WTC11 (cell line): ENCODE results near the gene MNT. TPM values are rescaled to one million over a fixed set of nuclear protein-coding genes. Genes with fewer than 3 reads are reported as not detected.

Experiments used
- ATAC-seq: fragments of 200-7000 bp; cut with Tn5 transposase; 2 replicates; pipeline ENCODE4 v1.10.0; 2021; ENCODE audit warnings: mild to moderate bottlenecking, moderate library complexity
- CTCF ChIA-PET: fragments of 300-600 bp; sonication (Branson Sonifier 250); formaldehyde crosslinking; loops from one replicate; lab custom pipeline; 2021; ENCODE audit warnings: antibody characterized with exemption; lab: Charles Lee
- POLR2A ChIA-PET: fragments of 350-600 bp; sonication (Branson Sonifier 250); formaldehyde crosslinking; loops from one replicate; lab custom pipeline; 2021; ENCODE audit warnings: antibody characterized with exemption; lab: Charles Lee
- DNase-seq: peaks from one replicate; pipeline ENCODE4 v3.0.0; 2021; ENCODE audit warnings: low spot score
- H3K27ac Mint-ChIP-seq: 2 replicates; pipeline ENCODE4 v1.8.0; 2021; ENCODE audit warnings: mixed read lengths
- H3K27me3 Mint-ChIP-seq: 2 replicates; pipeline ENCODE4 v1.8.0; 2021; ENCODE audit warnings: low read depth, mild to moderate bottlenecking, moderate library complexity, mixed read lengths
- H3K36me3 Mint-ChIP-seq: 2 replicates; pipeline ENCODE4 v1.8.0; 2021; ENCODE audit warnings: mixed read lengths
- H3K4me1 Mint-ChIP-seq: 2 replicates; pipeline ENCODE4 v1.8.0; 2022; ENCODE audit warnings: mixed read lengths
- H3K4me3 Mint-ChIP-seq: 2 replicates; pipeline ENCODE4 v1.8.0; 2021; ENCODE audit warnings: mild to moderate bottlenecking, moderate library complexity, mixed read lengths
- H3K9me3 Mint-ChIP-seq: 2 replicates; pipeline ENCODE4 v1.8.0; 2021; ENCODE audit warnings: mixed read lengths
- CREB1 ChIP-seq: sonication (generic); formaldehyde crosslinking; IDR thresholded peaks from 2 replicates; pipeline ENCODE4 v1.8.0; 2023; ENCODE audit warnings: mild to moderate bottlenecking, missing genetic modification reagents
- EMX1 ChIP-seq: fragments of 250-450 bp; sonication (Bioruptor Pico); IDR thresholded peaks from 2 replicates; pipeline ENCODE4 v1.8.0; 2021; ENCODE audit warnings: mild to moderate bottlenecking
- ESRRA ChIP-seq: sonication (generic); formaldehyde crosslinking; IDR thresholded peaks from 2 replicates; pipeline ENCODE4 v1.8.1; 2022; ENCODE audit warnings: mild to moderate bottlenecking, missing genetic modification reagents, borderline replicate concordance
- ETV6 ChIP-seq: sonication (generic); formaldehyde crosslinking; IDR thresholded peaks from 2 replicates; pipeline ENCODE4 v1.8.1; 2022; ENCODE audit warnings: mild to moderate bottlenecking, missing genetic modification reagents
- FOXJ3 ChIP-seq: sonication (generic); formaldehyde crosslinking; IDR thresholded peaks from 2 replicates; pipeline ENCODE4 v1.9.0; 2021; ENCODE audit warnings: missing genetic modification reagents, mild to moderate bottlenecking, borderline replicate concordance
- FOXP1 ChIP-seq: sonication (generic); formaldehyde crosslinking; IDR thresholded peaks from 2 replicates; pipeline ENCODE4 v1.8.0; 2022; ENCODE audit warnings: missing genetic modification reagents, mild to moderate bottlenecking, moderate library complexity, borderline replicate concordance
- JAZF1 ChIP-seq: fragments of 250-450 bp; sonication (Bioruptor Pico); IDR thresholded peaks from 2 replicates; pipeline ENCODE4 v1.9.0; 2021; ENCODE audit warnings: moderate library complexity, mild to moderate bottlenecking, inconsistent platforms
- KAT7 ChIP-seq: sonication (generic); formaldehyde crosslinking; IDR thresholded peaks from 2 replicates; pipeline ENCODE4 v1.8.1; 2023; ENCODE audit warnings: missing genetic modification reagents, mild to moderate bottlenecking, borderline replicate concordance
- MXD4 ChIP-seq: fragments of 250-450 bp; sonication (Bioruptor Pico); IDR thresholded peaks from 2 replicates; pipeline ENCODE4 v1.8.0; 2021; ENCODE audit warnings: mild to moderate bottlenecking, moderate library complexity, borderline replicate concordance
- NFE2L1 ChIP-seq: sonication (generic); formaldehyde crosslinking; IDR thresholded peaks from 2 replicates; pipeline ENCODE4 v1.8.1; 2023; ENCODE audit warnings: missing genetic modification reagents
- NR1H2 ChIP-seq: sonication (generic); formaldehyde crosslinking; IDR thresholded peaks from 2 replicates; pipeline ENCODE4 v1.9.0; 2021; ENCODE audit warnings: mild to moderate bottlenecking, moderate library complexity, missing genetic modification reagents
- OVOL2 ChIP-seq: fragments of 250-450 bp; sonication (Bioruptor Pico); IDR thresholded peaks from 2 replicates; pipeline ENCODE4 v1.9.0; 2021; ENCODE audit warnings: mild to moderate bottlenecking, borderline replicate concordance
- RELA ChIP-seq: sonication (generic); formaldehyde crosslinking; IDR thresholded peaks from 2 replicates; pipeline ENCODE4 v1.8.1; 2022; ENCODE audit warnings: missing genetic modification reagents, mild to moderate bottlenecking, borderline replicate concordance
- SMAD4 ChIP-seq: sonication (generic); formaldehyde crosslinking; IDR thresholded peaks from 2 replicates; pipeline ENCODE4 v1.8.0; 2022; ENCODE audit warnings: mild to moderate bottlenecking, missing genetic modification reagents
- TP53 ChIP-seq: sonication (generic); formaldehyde crosslinking; IDR thresholded peaks from 2 replicates; pipeline ENCODE4 v1.8.1; 2023; ENCODE audit warnings: mild to moderate bottlenecking, missing genetic modification reagents
- ZNF121 ChIP-seq: sonication (generic); formaldehyde crosslinking; IDR thresholded peaks from 2 replicates; pipeline ENCODE4 v1.8.0; 2023; ENCODE audit warnings: missing genetic modification reagents
- ZNF263 ChIP-seq: sonication (generic); formaldehyde crosslinking; IDR thresholded peaks from 2 replicates; pipeline ENCODE4 v1.8.1; 2022; ENCODE audit warnings: low read depth, mild to moderate bottlenecking, moderate library complexity, missing genetic modification reagents
- ZNF317 ChIP-seq: sonication (generic); formaldehyde crosslinking; IDR thresholded peaks from 2 replicates; pipeline ENCODE4 v1.8.1; 2023; ENCODE audit warnings: low read depth, mild to moderate bottlenecking, moderate library complexity, missing genetic modification reagents, borderline replicate concordance
- ZNF396 ChIP-seq: fragments of 250-450 bp; sonication (Bioruptor Pico); IDR thresholded peaks from 2 replicates; pipeline ENCODE4 v1.8.0; 2021; ENCODE audit warnings: mild to moderate bottlenecking, moderate library complexity, borderline replicate concordance
- ZNF416 ChIP-seq: fragments of 250-450 bp; sonication (Bioruptor Pico); IDR thresholded peaks from 2 replicates; pipeline ENCODE4 v1.9.0; 2021; ENCODE audit warnings: mild to moderate bottlenecking, inconsistent platforms
- ZNF671 ChIP-seq: fragments of 250-450 bp; sonication (Bioruptor Pico); IDR thresholded peaks from 2 replicates; pipeline ENCODE4 v1.8.0; 2021; ENCODE audit warnings: mild to moderate bottlenecking
- total RNA-seq: library from RNA; stranded (reverse); gene quantifications from 3 replicates; pipeline ENCODE4 v1.2.3, GENCODE V29; 2021
- TF ChIP-seq, protein P1 (sequence below): fragments of 250-450 bp; sonication (Bioruptor Pico); IDR thresholded peaks from 2 replicates; pipeline ENCODE4 v1.9.0; 2021; ENCODE audit warnings: moderate library complexity, mild to moderate bottlenecking, inconsistent platforms, borderline replicate concordance
- TF ChIP-seq, protein P2 (sequence below): fragments of 250-450 bp; sonication (Bioruptor Pico); IDR thresholded peaks from 2 replicates; pipeline ENCODE4 v1.9.0; 2021; ENCODE audit warnings: mild to moderate bottlenecking
- TF ChIP-seq, protein P3 (sequence below): fragments of 250-450 bp; sonication (Bioruptor Pico); IDR thresholded peaks from 2 replicates; pipeline ENCODE4 v1.8.0; 2021; ENCODE audit warnings: mild to moderate bottlenecking
- TF ChIP-seq, protein P4 (sequence below): sonication (generic); formaldehyde crosslinking; IDR thresholded peaks from 2 replicates; pipeline ENCODE4 v1.8.1; 2022; ENCODE audit warnings: low read depth, mild to moderate bottlenecking, moderate library complexity, missing genetic modification reagents, borderline replicate concordance
- TF ChIP-seq, protein P5 (sequence below): sonication (generic); formaldehyde crosslinking; IDR thresholded peaks from 2 replicates; pipeline ENCODE4 v1.8.1; 2023; ENCODE audit warnings: mild to moderate bottlenecking, missing genetic modification reagents, moderate library complexity
- TF ChIP-seq, protein P6 (sequence below): sonication (generic); formaldehyde crosslinking; IDR thresholded peaks from 2 replicates; pipeline ENCODE4 v1.8.1; 2022; ENCODE audit warnings: mild to moderate bottlenecking, moderate library complexity, missing genetic modification reagents

MNT gene
- total RNA-seq, 1 experiment from 2014 or later = 21.6 TPM

DNA sequence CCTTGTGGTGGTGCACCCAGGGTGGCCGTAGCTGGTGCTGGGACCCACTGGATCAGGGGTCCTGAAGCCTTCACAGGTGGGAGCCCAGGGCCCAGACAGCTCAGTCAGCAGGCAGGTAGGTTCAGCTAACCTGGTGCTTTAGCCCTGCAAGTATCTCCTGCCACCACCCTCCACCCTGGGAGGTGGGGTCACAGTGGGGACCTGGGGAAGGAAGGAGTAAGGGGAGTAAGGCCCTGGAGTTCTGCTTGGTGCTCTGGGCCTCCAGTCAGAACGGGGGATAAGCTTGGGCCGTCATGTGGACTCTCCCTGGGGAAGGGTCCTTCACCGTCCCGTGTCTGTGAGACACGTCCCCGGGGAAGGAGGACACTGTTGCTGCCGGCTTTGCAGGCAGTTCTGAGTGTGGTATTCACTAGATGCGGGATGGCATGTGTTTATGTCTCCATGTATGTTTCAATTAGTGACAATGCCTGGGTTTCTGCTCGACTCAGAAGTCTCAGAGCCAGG is 42.9 kb downstream of the MNT start:
- TF ChIP-seq OVOL2 (CRISPR knock-in tag) (no peak), ETV6 (no peak), SMAD4 (CRISPR knock-in tag) (no peak), ZNF396 (no peak), EMX1 (CRISPR knock-in tag) (no peak), ZNF317 (CRISPR knock-in tag) (no peak), MXD4 (CRISPR knock-in tag) (no peak), FOXJ3 (CRISPR knock-in tag) (no peak), RELA (CRISPR knock-in tag) (no peak), CREB1 (CRISPR knock-in tag) (no peak)
- TF ChIP-seq, protein P1, sequence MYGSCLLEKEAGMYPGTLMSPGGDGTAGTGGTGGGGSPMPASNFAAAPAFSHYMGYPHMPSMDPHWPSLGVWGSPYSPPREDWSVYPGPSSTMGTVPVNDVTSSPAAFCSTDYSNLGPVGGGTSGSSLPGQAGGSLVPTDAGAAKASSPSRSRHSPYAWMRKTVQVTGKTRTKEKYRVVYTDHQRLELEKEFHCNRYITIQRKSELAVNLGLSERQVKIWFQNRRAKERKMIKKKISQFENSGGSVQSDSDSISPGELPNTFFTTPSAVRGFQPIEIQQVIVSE (CRISPR knock-in tag) = no peak
- TF ChIP-seq, protein P2, sequence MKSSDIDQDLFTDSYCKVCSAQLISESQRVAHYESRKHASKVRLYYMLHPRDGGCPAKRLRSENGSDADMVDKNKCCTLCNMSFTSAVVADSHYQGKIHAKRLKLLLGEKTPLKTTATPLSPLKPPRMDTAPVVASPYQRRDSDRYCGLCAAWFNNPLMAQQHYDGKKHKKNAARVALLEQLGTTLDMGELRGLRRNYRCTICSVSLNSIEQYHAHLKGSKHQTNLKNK (CRISPR knock-in tag) = no peak
- TF ChIP-seq, protein P3, sequence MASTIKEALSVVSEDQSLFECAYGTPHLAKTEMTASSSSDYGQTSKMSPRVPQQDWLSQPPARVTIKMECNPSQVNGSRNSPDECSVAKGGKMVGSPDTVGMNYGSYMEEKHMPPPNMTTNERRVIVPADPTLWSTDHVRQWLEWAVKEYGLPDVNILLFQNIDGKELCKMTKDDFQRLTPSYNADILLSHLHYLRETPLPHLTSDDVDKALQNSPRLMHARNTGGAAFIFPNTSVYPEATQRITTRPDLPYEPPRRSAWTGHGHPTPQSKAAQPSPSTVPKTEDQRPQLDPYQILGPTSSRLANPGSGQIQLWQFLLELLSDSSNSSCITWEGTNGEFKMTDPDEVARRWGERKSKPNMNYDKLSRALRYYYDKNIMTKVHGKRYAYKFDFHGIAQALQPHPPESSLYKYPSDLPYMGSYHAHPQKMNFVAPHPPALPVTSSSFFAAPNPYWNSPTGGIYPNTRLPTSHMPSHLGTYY (CRISPR knock-in tag) = no peak
- Mint-ChIP-seq H3K27ac (no peak overlapping the region), H3K36me3 (no peaks in the 10 kb centered on the region; the same call in 1 of the 2 replicates), H3K4me3 (no peak overlapping the region), H3K4me1 (0 out of 2 replicates have a peak, but pooled peaks cover 2% of the 10 kb centered on the region), H3K9me3 (no peaks in the 10 kb centered on the region), H3K27me3 (no peaks in the 10 kb centered on the region)
- POLR2A ChIA-PET = no interaction called here
- ATAC-seq = no peak
- DNase-seq = no peak
- CTCF ChIA-PET = interaction anchor here (0.6 to 1.2 kb wide), 3 partner anchors 24 to 214 kb away, joined by 3 to 4 read pairs (median 3); no protein-coding TSS in a partner anchor

DNA sequence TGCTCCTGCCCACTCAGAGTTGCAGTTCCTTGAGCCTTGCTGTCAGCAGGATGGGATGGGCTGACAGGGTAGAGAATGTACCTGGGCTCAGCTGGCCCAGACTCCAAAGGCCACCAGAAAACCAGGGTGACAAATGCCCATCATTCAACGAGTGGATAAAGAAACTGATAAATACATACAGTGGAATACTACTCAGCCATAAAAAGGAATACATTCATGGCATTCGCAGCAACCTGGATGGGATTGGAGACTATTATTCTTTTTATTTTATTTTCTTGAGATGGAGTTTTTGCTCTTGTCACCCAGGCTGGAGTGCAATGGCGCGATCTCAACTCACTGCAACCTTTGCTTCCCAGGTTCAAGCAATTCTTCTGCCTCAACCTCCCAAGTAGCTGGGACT is 43.6 kb downstream of the MNT start:
- H3K4me1 Mint-ChIP-seq = peaks cover 6% of the 10 kb centered on the region; the same call in 1 of the 2 replicates
- ChIA-PET CTCF (interaction anchor here (1.2 kb wide), 1 partner anchor 59 kb away, joined by 3 read pairs; no protein-coding TSS in a partner anchor), POLR2A (no interaction called here)
- TF ChIP-seq ZNF263 (CRISPR knock-in tag) (no peak), JAZF1 (no peak), EMX1 (CRISPR knock-in tag) (no peak)
- TF ChIP-seq, protein P4, sequence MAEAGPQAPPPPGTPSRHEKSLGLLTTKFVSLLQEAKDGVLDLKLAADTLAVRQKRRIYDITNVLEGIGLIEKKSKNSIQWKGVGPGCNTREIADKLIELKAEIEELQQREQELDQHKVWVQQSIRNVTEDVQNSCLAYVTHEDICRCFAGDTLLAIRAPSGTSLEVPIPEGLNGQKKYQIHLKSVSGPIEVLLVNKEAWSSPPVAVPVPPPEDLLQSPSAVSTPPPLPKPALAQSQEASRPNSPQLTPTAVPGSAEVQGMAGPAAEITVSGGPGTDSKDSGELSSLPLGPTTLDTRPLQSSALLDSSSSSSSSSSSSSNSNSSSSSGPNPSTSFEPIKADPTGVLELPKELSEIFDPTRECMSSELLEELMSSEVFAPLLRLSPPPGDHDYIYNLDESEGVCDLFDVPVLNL (CRISPR knock-in tag) = no peak
- H3K27me3 Mint-ChIP-seq = no peaks in the 10 kb centered on the region
- no peak for ATAC-seq
- H3K36me3 Mint-ChIP-seq = no peaks in the 10 kb centered on the region; the same call in 1 of the 2 replicates
- DNase-seq = no peak
- no peaks in the 10 kb centered on the region for H3K9me3 Mint-ChIP-seq
- H3K4me3 Mint-ChIP-seq = no peak overlapping the region
- no peak overlapping the region for H3K27ac Mint-ChIP-seq

DNA sequence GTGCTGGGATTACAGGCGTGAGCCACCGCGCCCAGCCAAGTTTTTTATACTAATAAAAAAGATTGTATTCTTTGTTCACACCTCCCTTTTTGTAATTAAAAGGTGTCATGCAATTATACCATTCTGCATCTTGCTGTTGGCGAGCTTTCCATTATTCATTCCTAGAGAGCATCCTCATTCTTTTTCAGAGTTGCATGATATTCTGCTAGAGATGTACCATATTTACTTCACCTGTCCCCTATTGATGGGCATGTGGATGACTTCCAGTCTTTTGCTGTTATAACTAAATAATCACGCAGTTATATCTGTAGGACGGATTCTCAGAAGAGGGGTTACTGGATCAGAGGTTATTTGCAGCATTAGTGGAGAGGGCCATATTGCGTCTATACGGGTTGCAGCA is 46.5 kb downstream of the MNT start:
- TF ChIP-seq ZNF671 (no peak), ZNF121 (CRISPR knock-in tag) (no peak), ZNF416 (CRISPR knock-in tag) (no peak), FOXP1 (CRISPR knock-in tag) (no peak), ESRRA (CRISPR knock-in tag) (no peak), TP53 (CRISPR knock-in tag) (no peak), KAT7 (CRISPR knock-in tag) (no peak), NFE2L1 (no peak), NR1H2 (CRISPR knock-in tag) (no peak)
- TF ChIP-seq, protein P5, sequence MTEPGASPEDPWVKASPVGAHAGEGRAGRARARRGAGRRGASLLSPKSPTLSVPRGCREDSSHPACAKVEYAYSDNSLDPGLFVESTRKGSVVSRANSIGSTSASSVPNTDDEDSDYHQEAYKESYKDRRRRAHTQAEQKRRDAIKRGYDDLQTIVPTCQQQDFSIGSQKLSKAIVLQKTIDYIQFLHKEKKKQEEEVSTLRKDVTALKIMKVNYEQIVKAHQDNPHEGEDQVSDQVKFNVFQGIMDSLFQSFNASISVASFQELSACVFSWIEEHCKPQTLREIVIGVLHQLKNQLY (CRISPR knock-in tag) = no peak
- TF ChIP-seq, protein P6, sequence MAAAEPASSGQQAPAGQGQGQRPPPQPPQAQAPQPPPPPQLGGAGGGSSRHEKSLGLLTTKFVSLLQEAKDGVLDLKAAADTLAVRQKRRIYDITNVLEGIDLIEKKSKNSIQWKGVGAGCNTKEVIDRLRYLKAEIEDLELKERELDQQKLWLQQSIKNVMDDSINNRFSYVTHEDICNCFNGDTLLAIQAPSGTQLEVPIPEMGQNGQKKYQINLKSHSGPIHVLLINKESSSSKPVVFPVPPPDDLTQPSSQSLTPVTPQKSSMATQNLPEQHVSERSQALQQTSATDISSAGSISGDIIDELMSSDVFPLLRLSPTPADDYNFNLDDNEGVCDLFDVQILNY (CRISPR knock-in tag) = no peak
- ATAC-seq = no peak
- Mint-ChIP-seq H3K9me3 (no peaks in the 10 kb centered on the region), H3K4me1 (peaks cover 14% of the 10 kb centered on the region; the same call in 1 of the 2 replicates), H3K27me3 (no peaks in the 10 kb centered on the region), H3K36me3 (no peaks in the 10 kb centered on the region; the same call in 1 of the 2 replicates), H3K4me3 (no peak overlapping the region), H3K27ac (no peak overlapping the region)
- no peak for DNase-seq
- POLR2A ChIA-PET = no interaction called here
- CTCF ChIA-PET = interaction anchor here (1.1 to 2.8 kb wide), 5 partner anchors 10 to 45 kb away, joined by 3 to 119 read pairs (median 26); partner anchors contain the start of genes SGSM2 and TSR1
